Iris pigment epithelial cell (primary cell): ENCODE data around the gene H19.

Experiments used
- DNase-seq: peaks from one replicate; pipeline ENCODE4 v3.0.0-alpha.2; 2011; ENCODE audit warnings: low read depth

The H19 gene

GRCh38 chr11:1997755-1998154 lies at the start of gene H19:
Gene H19, minus strand, starts transcription at chr11:1997842.
- no peak for DNase-seq

- no peak for DNase-seq
These were observed 44.3 kb upstream of the H19 start for GRCh38 chr11:2041963-2042362.

GRCh38 chr11:2041153-2041552 lies 43.5 kb upstream of the H19 start:
- no peak for DNase-seq

GRCh38 chr11:2039198-2039759 lies 41.6 kb upstream of the H19 start:
- DNase-seq, result no peak

- DNase-seq, result no peak
These were observed 39.3 kb upstream of the H19 start for GRCh38 chr11:2036863-2037486.

GRCh38 chr11:2035382-2035781 lies 37.7 kb upstream of the H19 start:
- DNase-seq, result no peak

GRCh38 chr11:2031058-2031457 lies 33.4 kb upstream of the H19 start:
- no peak for DNase-seq

- DNase-seq, result no peak
These were observed 30.1 kb upstream of the H19 start for GRCh38 chr11:2027708-2028107.

- no peak for DNase-seq
These were observed 17.4 kb upstream of the H19 start for GRCh38 chr11:2015025-2015424.

GRCh38 chr11:2012440-2012839 lies 14.8 kb upstream of the H19 start:
- DNase-seq, result no peak

- no peak for DNase-seq
These were observed 6.8 kb upstream of the H19 start for GRCh38 chr11:2004466-2004865.

- no peak for DNase-seq
These were observed 5.2 kb upstream of the H19 start for GRCh38 chr11:2002807-2003206.

GRCh38 chr11:2002042-2002776 lies 4.6 kb upstream of the H19 start:
- no peak for DNase-seq

GRCh38 chr11:1998861-1999260 lies 1.2 kb upstream of the H19 start:
- DNase-seq, result no peak

- no peak for DNase-seq
These were observed 648 bp upstream of the H19 start for GRCh38 chr11:1998290-1998689.

GRCh38 chr11:1994121-1994520 lies 3.5 kb downstream of the H19 start:
- no peak for DNase-seq

- DNase-seq, result no peak
These were observed 5.5 kb downstream of the H19 start for GRCh38 chr11:1992111-1992510.

GRCh38 chr11:1990872-1991578 lies 6.6 kb downstream of the H19 start:
- DNase-seq, result no peak

- DNase-seq, result no peak
These were observed 7.7 kb downstream of the H19 start for GRCh38 chr11:1989953-1990352.

GRCh38 chr11:1988667-1989317 lies 8.8 kb downstream of the H19 start:
- no peak for DNase-seq

GRCh38 chr11:1988174-1988573 lies 9.5 kb downstream of the H19 start:
- DNase-seq, result no peak

GRCh38 chr11:1987024-1987423 lies 10.6 kb downstream of the H19 start:
- no peak for DNase-seq

GRCh38 chr11:1983601-1983961 lies 14.1 kb downstream of the H19 start:
- DNase-seq, result no peak
